Upper lobe of right lung (tissue), 1 donor: ENCODE results near the gene TSPAN15. TPM values are rescaled to one million over a fixed set of nuclear protein-coding genes. Genes with fewer than 3 reads are reported as not detected.

Experiments used
- ATAC-seq: fragments of 200-7000 bp; cut with Tn5 transposase; one replicate; pipeline ENCODE4 v1.9.1; 2020; ENCODE audit warnings: mild to moderate bottlenecking, moderate library complexity
- DNase-seq: peaks from one replicate; pipeline ENCODE4 v3.0.0-alpha.2; 2020
- H3K27ac ChIP-seq: fragments of 200-600 bp; one replicate; pipeline ENCODE4 v1.8.0; 2022
- H3K27me3 ChIP-seq: fragments of 200-600 bp; one replicate; pipeline ENCODE4 v1.8.0; 2022; ENCODE audit warnings: mild to moderate bottlenecking
- H3K36me3 ChIP-seq: fragments of 200-600 bp; one replicate; pipeline ENCODE4 v1.8.0; 2022
- H3K4me1 ChIP-seq: fragments of 200-600 bp; one replicate; pipeline ENCODE4 v1.8.0; 2022
- H3K4me3 ChIP-seq: fragments of 200-600 bp; one replicate; pipeline ENCODE4 v1.8.0; 2022; ENCODE audit warnings: mild to moderate bottlenecking
- H3K9me3 ChIP-seq: fragments of 200-600 bp; one replicate; pipeline ENCODE4 v1.8.0; 2022
- CTCF ChIP-seq: fragments of 200-600 bp; IDR thresholded peaks from one replicate; pipeline ENCODE4 v1.8.0; 2022; ENCODE audit warnings: antibody characterized with exemption
- intact Hi-C: fragments of 100-400 bp; cut with DNase I; formaldehyde crosslinking; loops from one replicate; pipeline ENCODE4 v1.11.0; 2022
- total RNA-seq: library from RNA; stranded (reverse); fragmentation: NEBNext Ultra II Directional; extraction: Animal tissue kit (Norgen Biotek cat#: 25700); gene quantifications from one replicate; pipeline ENCODE4 v1.2.1, GENCODE V29; 2021
- donor health status: DM: no; HTN: yes; CAD: no; lungs with severe emphysema.

The TSPAN15 gene
- total RNA-seq, 1 donor from 2014 or later = 47.3 TPM

GRCh38 chr10:69465457-69466157 lies 14.3 kb downstream of the TSPAN15 start:
- Histone ChIP-seq H3K4me3 (no peak overlapping the region), H3K27ac (peak overlapping the region; percentile 44), H3K9me3 (no peaks in the 10 kb centered on the region), H3K36me3 (no peaks in the 10 kb centered on the region), H3K27me3 (no peaks in the 10 kb centered on the region), H3K4me1 (peaks cover 59% of the 10 kb centered on the region)
- TF ChIP-seq CTCF = no peak
- intact Hi-C loops = no loop called here
- peak; percentile 3 for ATAC-seq
- DNase-seq = no peak

GRCh38 chr10:69466158-69466490 lies 14.9 kb downstream of the TSPAN15 start:
- intact Hi-C loops = no loop called here
- H3K4me3 ChIP-seq = no peak overlapping the region
- peak overlapping the region; percentile 44 for H3K27ac ChIP-seq
- no peak for TF ChIP-seq CTCF
- H3K36me3 ChIP-seq = no peaks in the 10 kb centered on the region
- H3K27me3 ChIP-seq = no peaks in the 10 kb centered on the region
- peaks cover 54% of the 10 kb centered on the region for H3K4me1 ChIP-seq
- ATAC-seq = no peak
- H3K9me3 ChIP-seq = no peaks in the 10 kb centered on the region
- DNase-seq = no peak

GRCh38 chr10:69466689-69467088 lies 15.4 kb downstream of the TSPAN15 start:
- H3K27ac ChIP-seq = no peak overlapping the region
- peaks cover 49% of the 10 kb centered on the region for H3K4me1 ChIP-seq
- no peak for TF ChIP-seq CTCF
- DNase-seq (no peak), ATAC-seq (peak; percentile 5)
- no peak overlapping the region for H3K4me3 ChIP-seq
- no peaks in the 10 kb centered on the region for H3K9me3 ChIP-seq
- H3K36me3 ChIP-seq = no peaks in the 10 kb centered on the region
- no peaks in the 10 kb centered on the region for H3K27me3 ChIP-seq
- intact Hi-C loops = no loop called here

- H3K4me3 ChIP-seq = no peak overlapping the region
- peak overlapping the region; percentile 45 for H3K27ac ChIP-seq
- H3K9me3 ChIP-seq = no peaks in the 10 kb centered on the region
- H3K27me3 ChIP-seq = no peaks in the 10 kb centered on the region
- intact Hi-C loops = no loop called here
- H3K4me1 ChIP-seq = peaks cover 51% of the 10 kb centered on the region
- H3K36me3 ChIP-seq = no peaks in the 10 kb centered on the region
- TF ChIP-seq CTCF = no peak
- no peak for DNase-seq
- ATAC-seq = no peak
Observed at GRCh38 chr10:69467928-69468750, 16.9 kb downstream of the TSPAN15 start.

GRCh38 chr10:69468751-69469089 lies 17.5 kb downstream of the TSPAN15 start:
- intact Hi-C loops = no loop called here
- Histone ChIP-seq H3K27ac (peak overlapping the region; percentile 45), H3K36me3 (no peaks in the 10 kb centered on the region), H3K27me3 (no peaks in the 10 kb centered on the region), H3K4me1 (peaks cover 55% of the 10 kb centered on the region), H3K9me3 (no peaks in the 10 kb centered on the region), H3K4me3 (no peak overlapping the region)
- DNase-seq = no peak
- no peak for TF ChIP-seq CTCF
- ATAC-seq = peak; percentile 32
